Lung (tissue), 12 donors: ENCODE measurements around the gene BATF. TPM values are rescaled to one million over a fixed set of nuclear protein-coding genes. Genes with fewer than 3 reads are reported as not detected.

Experiments used
- ATAC-seq: fragments of 200-7000 bp; cut with Tn5 transposase; one replicate; pipeline ENCODE4 v1.9.1; 2020; ENCODE audit warnings: moderate number of reproducible peaks; ENCODE audit not compliant: insufficient read depth, low FRiP score
- DNase-seq, 3 donors: peaks; one replicate each; pipeline ENCODE4 v3.0.0-alpha.2; 2013 to 2017
- H3K27ac ChIP-seq, 2 donors: one replicate each; pipeline ENCODE4 v1.5.1; 2013; ENCODE audit warnings: mild to moderate bottlenecking in 2 of 2, moderate library complexity in 2 of 2, control low read depth in 1 of 2, inconsistent platforms in 1 of 2, low read depth in 1 of 2, low read length in 1 of 2
- H3K27me3 ChIP-seq, 3 donors: one replicate each; pipeline ENCODE4 v1.5.1; 2013; ENCODE audit warnings: low read length in 2 of 3; ENCODE audit not compliant: control insufficient read depth in 3 of 3, insufficient read depth in 3 of 3
- H3K36me3 ChIP-seq, 4 donors: one replicate each; pipeline ENCODE4 v1.5.1; 2013; ENCODE audit warnings: low read length in 4 of 4, mild to moderate bottlenecking in 1 of 4, moderate library complexity in 1 of 4; ENCODE audit not compliant: control insufficient read depth in 4 of 4, insufficient read depth in 4 of 4
- H3K4me1 ChIP-seq, 5 donors: one replicate each; pipeline ENCODE4 v1.5.1; 2013; ENCODE audit warnings: low read length in 5 of 5, mild to moderate bottlenecking in 2 of 5, moderate library complexity in 1 of 5; ENCODE audit not compliant: control insufficient read depth in 5 of 5, insufficient read depth in 5 of 5
- H3K4me3 ChIP-seq: one replicate; pipeline ENCODE4 v1.5.1; 2013; ENCODE audit warnings: mild to moderate bottlenecking, control low read depth, moderate library complexity
- H3K9ac ChIP-seq, 2 donors: one replicate each; pipeline ENCODE4 v1.5.1; 2013; ENCODE audit warnings: low read length in 2 of 2, control low read depth in 1 of 2; ENCODE audit not compliant: insufficient read depth in 1 of 2
- H3K9me3 ChIP-seq, 4 donors: one replicate each; pipeline ENCODE4 v1.5.1; 2013; ENCODE audit warnings: low read length in 3 of 4, mild to moderate bottlenecking in 1 of 4, moderate library complexity in 1 of 4; ENCODE audit not compliant: control insufficient read depth in 4 of 4, insufficient read depth in 3 of 4
- WGBS, 2 donors: extraction: QIAGEN DNeasy Blood & Tissue Kit; methylation state at CpG; one replicate each; pipeline ENCODE4 v1.1.7; 2013; 5-methylcytosine and 5-hydroxymethylcytosine counted together
- polyA plus RNA-seq, 2 donors: library from polyadenylated mRNA; stranded (reverse); fragments of 200-250 nt; gene quantifications; one replicate each; pipeline ENCODE4 v1.2.1, GENCODE V29; 2013
- total RNA-seq, 2 donors: library from RNA; depleted of rRNA in 1 of 2; stranded (reverse); fragments of >200 nt in 1 of 2; gene quantifications; one replicate each; pipeline ENCODE4 v1.2.1, GENCODE V29; 2014 to 2021
- TF ChIP-seq, protein P1 (sequence below): IDR thresholded peaks from 2 replicates; pipeline ENCODE4 v1.5.1; 2012; ENCODE audit warnings: mild to moderate bottlenecking; ENCODE audit errors: control extremely low read depth, extremely low read depth
- donor health status: control.
- donor health status: control.
- donor health status: Bipolar disorder and iron deficiency.
- donor health status: healthy.
- donor health status: DM: yes; HTN: yes; CAD: no.

BATF gene
- total and polyA plus RNA-seq, 4 donors, result 7.4 to 74.3 (median 11.7) TPM

- no peak overlapping the region for H3K4me3 ChIP-seq
- no peak overlapping the region for H3K27ac ChIP-seq
- TF ChIP-seq, protein P1, sequence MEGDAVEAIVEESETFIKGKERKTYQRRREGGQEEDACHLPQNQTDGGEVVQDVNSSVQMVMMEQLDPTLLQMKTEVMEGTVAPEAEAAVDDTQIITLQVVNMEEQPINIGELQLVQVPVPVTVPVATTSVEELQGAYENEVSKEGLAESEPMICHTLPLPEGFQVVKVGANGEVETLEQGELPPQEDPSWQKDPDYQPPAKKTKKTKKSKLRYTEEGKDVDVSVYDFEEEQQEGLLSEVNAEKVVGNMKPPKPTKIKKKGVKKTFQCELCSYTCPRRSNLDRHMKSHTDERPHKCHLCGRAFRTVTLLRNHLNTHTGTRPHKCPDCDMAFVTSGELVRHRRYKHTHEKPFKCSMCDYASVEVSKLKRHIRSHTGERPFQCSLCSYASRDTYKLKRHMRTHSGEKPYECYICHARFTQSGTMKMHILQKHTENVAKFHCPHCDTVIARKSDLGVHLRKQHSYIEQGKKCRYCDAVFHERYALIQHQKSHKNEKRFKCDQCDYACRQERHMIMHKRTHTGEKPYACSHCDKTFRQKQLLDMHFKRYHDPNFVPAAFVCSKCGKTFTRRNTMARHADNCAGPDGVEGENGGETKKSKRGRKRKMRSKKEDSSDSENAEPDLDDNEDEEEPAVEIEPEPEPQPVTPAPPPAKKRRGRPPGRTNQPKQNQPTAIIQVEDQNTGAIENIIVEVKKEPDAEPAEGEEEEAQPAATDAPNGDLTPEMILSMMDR, result no peak
- H3K9ac ChIP-seq, result no peak overlapping the region
- H3K9me3 ChIP-seq, result peaks cover 0 to 3% (median 0%) of the 10 kb centered on the region in 4 donors
- peaks cover 0 to 2% (median 0%) of the 10 kb centered on the region in 4 donors for H3K36me3 ChIP-seq
- WGBS, 2 donors, result 93 to 97% methylated on average over 3 of the region's 3 CpGs
- peaks cover 0 to 1% (median 0%) of the 10 kb centered on the region in 5 donors for H3K4me1 ChIP-seq
- H3K27me3 ChIP-seq, result no peaks in the 10 kb centered on the region
- ATAC-seq (no peak), DNase-seq (no peak)
Measured at GRCh38 chr14:75595226-75595625, 73.0 kb downstream of the BATF start.

Other genes starting within 250 kb of the BATF start
- gene FOS, start 243.6 kb upstream of the BATF start, total RNA-seq, result 100 to 1,000 TPM in 1 of 2 donors, 10 to 100 TPM in 1; 63.7 to 123 TPM
- gene FOS, start 243.6 kb upstream of the BATF start, polyA plus RNA-seq, result 100 to 1,000 TPM; 139 to 879 TPM
- 10 to 100 TPM; 34.8 to 77.5 TPM for gene JDP2, start 94.4 kb upstream of the BATF start, total RNA-seq
- gene JDP2, start 94.4 kb upstream of the BATF start, polyA plus RNA-seq, result 10 to 100 TPM; 38.0 to 88.9 TPM
- 10 to 100 TPM in 1 of 2 donors, 1 to 10 TPM in 1; 9.6 to 31.4 TPM for gene FLVCR2, start 56.2 kb downstream of the BATF start, total RNA-seq
- gene FLVCR2, start 56.2 kb downstream of the BATF start, polyA plus RNA-seq, result 10 to 100 TPM in 1 of 2 donors, 1 to 10 TPM in 1; 4.7 to 37.6 TPM
- 10 to 100 TPM; 13.6 to 41.1 TPM for gene ERG28, start 138.4 kb downstream of the BATF start, total RNA-seq
- gene ERG28, start 138.4 kb downstream of the BATF start, polyA plus RNA-seq, result 10 to 100 TPM; 39.3 to 67.2 TPM
- gene TTLL5, start 138.8 kb downstream of the BATF start, total RNA-seq, result 10 to 100 TPM; 45.3 to 58.6 TPM
- gene TTLL5, start 138.8 kb downstream of the BATF start, polyA plus RNA-seq, result 10 to 100 TPM; 10.3 to 12.2 TPM